H9 (cell line): ENCODE results near the gene DBH. TPM values are rescaled to one million over a fixed set of nuclear protein-coding genes. Genes with fewer than 3 reads are reported as not detected.
A peak's percentile ranks its signal among the peaks of the same experiment; 100 is the strongest.

Experiments
- DNase-seq: peaks from one replicate; pipeline ENCODE4 v3.0.0-alpha.2; 2017
- H2AFZ ChIP-seq: one replicate; pipeline ENCODE4 v1.6.1; 2013; ENCODE audit warnings: mild to moderate bottlenecking, low read length, control low read depth, moderate library complexity
- H2AK5ac ChIP-seq: 2 replicates; pipeline ENCODE4 v1.6.1; 2013; ENCODE audit warnings: low read length, control low read depth, mixed read lengths; ENCODE audit not compliant: insufficient read length
- H2BK120ac ChIP-seq: one replicate; pipeline ENCODE4 v1.6.1; 2013; ENCODE audit warnings: low read depth, mild to moderate bottlenecking, low read length, control low read depth, inconsistent platforms; ENCODE audit not compliant: poor library complexity, severe bottlenecking
- H2BK12ac ChIP-seq: 2 replicates; pipeline ENCODE4 v1.6.1; 2013; ENCODE audit warnings: low read length, control low read depth, mixed read lengths, low read depth; ENCODE audit not compliant: insufficient read length
- H2BK15ac ChIP-seq: 2 replicates; pipeline ENCODE4 v1.6.1; 2013; ENCODE audit warnings: low read depth, low read length, control low read depth
- H2BK20ac ChIP-seq: one replicate; pipeline ENCODE4 v1.6.1; 2013; ENCODE audit warnings: low read depth, mild to moderate bottlenecking, low read length, control low read depth, inconsistent platforms; ENCODE audit not compliant: poor library complexity, severe bottlenecking
- H2BK5ac ChIP-seq: 2 replicates; pipeline ENCODE4 v1.6.1; 2013; ENCODE audit warnings: low read length, control low read depth, mixed read lengths; ENCODE audit not compliant: insufficient read length
- H3K14ac ChIP-seq: 2 replicates; pipeline ENCODE4 v1.6.1; 2013; ENCODE audit warnings: low read length, control low read depth; ENCODE audit not compliant: insufficient read depth
- H3K18ac ChIP-seq: 2 replicates; pipeline ENCODE4 v1.6.1; 2013; ENCODE audit warnings: low read depth, mild to moderate bottlenecking, mixed read lengths, low read length, control low read depth; ENCODE audit not compliant: insufficient read length
- H3K23ac ChIP-seq: 2 replicates; pipeline ENCODE4 v1.6.1; 2013; ENCODE audit warnings: low read length, control low read depth, mixed read lengths, low read depth; ENCODE audit not compliant: insufficient read length
- H3K23me2 ChIP-seq: 2 replicates; pipeline ENCODE4 v1.6.1; 2013; ENCODE audit warnings: low read depth, mild to moderate bottlenecking, mixed read lengths, low read length, control low read depth; ENCODE audit not compliant: insufficient read length, poor library complexity, severe bottlenecking
- H3K27ac ChIP-seq: 2 replicates; pipeline ENCODE4 v1.5.1; 2013; ENCODE audit warnings: low read length, control low read depth, mixed read lengths, low read depth; ENCODE audit not compliant: insufficient read length
- H3K27me3 ChIP-seq: 2 replicates; pipeline ENCODE4 v1.6.1; 2013; ENCODE audit warnings: low read length, control low read depth, inconsistent platforms; ENCODE audit not compliant: insufficient read depth
- H3K4ac ChIP-seq: 2 replicates; pipeline ENCODE4 v1.6.1; 2013; ENCODE audit warnings: low read depth, mild to moderate bottlenecking, control low read depth, inconsistent platforms, low read length, moderate library complexity
- H3K4me1 ChIP-seq: 2 replicates; pipeline ENCODE4 v1.6.1; 2013; ENCODE audit warnings: low read length, control low read depth, inconsistent platforms; ENCODE audit not compliant: insufficient read depth
- H3K4me2 ChIP-seq: 2 replicates; pipeline ENCODE4 v1.6.1; 2013; ENCODE audit warnings: low read length, control low read depth, mixed read lengths; ENCODE audit not compliant: insufficient read length, insufficient read depth
- H3K56ac ChIP-seq: 2 replicates; pipeline ENCODE4 v1.6.1; 2013; ENCODE audit warnings: low read depth, mild to moderate bottlenecking, mixed read lengths, low read length, control low read depth; ENCODE audit not compliant: insufficient read length
- H3K79me1 ChIP-seq: 2 replicates; pipeline ENCODE4 v1.6.1; 2013; ENCODE audit warnings: low read depth, mild to moderate bottlenecking, moderate library complexity, low read length, control low read depth, inconsistent platforms; ENCODE audit not compliant: insufficient read depth, poor library complexity, severe bottlenecking
- H3K79me2 ChIP-seq: 2 replicates; pipeline ENCODE4 v1.6.1; 2013; ENCODE audit warnings: low read length, control low read depth, inconsistent platforms; ENCODE audit not compliant: insufficient read depth
- H3K9ac ChIP-seq: 2 replicates; pipeline ENCODE4 v1.6.1; 2013; ENCODE audit warnings: low read length, control low read depth, mixed read lengths; ENCODE audit not compliant: insufficient read length; ENCODE audit errors: extremely low read depth
- H3K9me3 ChIP-seq: one replicate; pipeline ENCODE4 v1.6.1; 2013; ENCODE audit warnings: low read depth, low read length, inconsistent platforms; ENCODE audit not compliant: control insufficient read depth
- H3T11ph ChIP-seq: one replicate; pipeline ENCODE4 v1.6.1; 2013; ENCODE audit warnings: mild to moderate bottlenecking, low read length, control low read depth, inconsistent platforms
- H4K20me1 ChIP-seq: one replicate; pipeline ENCODE4 v1.6.1; 2013; ENCODE audit not compliant: control insufficient read depth, insufficient read length, insufficient read depth
- H4K5ac ChIP-seq: 2 replicates; pipeline ENCODE4 v1.6.1; 2013; ENCODE audit warnings: low read depth, mild to moderate bottlenecking, mixed read lengths, low read length, control low read depth; ENCODE audit not compliant: insufficient read length
- H4K8ac ChIP-seq: replicated peaks from 2 replicates; pipeline ENCODE4 v1.6.1; 2013; ENCODE audit warnings: low read length, control low read depth, mixed read lengths, low read depth; ENCODE audit not compliant: insufficient read length
- H4K91ac ChIP-seq: 2 replicates; pipeline ENCODE4 v1.6.1; 2013; ENCODE audit warnings: low read depth, mild to moderate bottlenecking, moderate library complexity, mixed read lengths, low read length, control low read depth; ENCODE audit not compliant: insufficient read length
- H3K27ac Mint-ChIP-seq, 3 experiments: 2 replicates in 2 of 3; 3 replicates in 1 of 3; pipeline ENCODE4 v1.8.0; 2020 to 2021; ENCODE audit warnings: mixed read lengths in 3 of 3, mild to moderate bottlenecking in 1 of 3, moderate library complexity in 1 of 3
- H3K27me3 Mint-ChIP-seq: 2 replicates; pipeline ENCODE4 v1.8.0; 2021; ENCODE audit warnings: low read depth, mild to moderate bottlenecking, moderate library complexity, mixed read lengths
- H3K36me3 Mint-ChIP-seq, 3 experiments: 2 replicates in 2 of 3; 3 replicates in 1 of 3; pipeline ENCODE4 v1.8.0; 2020 to 2021; ENCODE audit warnings: low read depth in 3 of 3, mixed read lengths in 3 of 3; ENCODE audit not compliant: insufficient read depth in 1 of 3
- H3K4me1 Mint-ChIP-seq, 2 experiments: 2 replicates each; pipeline ENCODE4 v1.8.0; 2020; ENCODE audit warnings: mixed read lengths in 2 of 2
- H3K4me3 Mint-ChIP-seq, 2 experiments: 2 replicates in 1 of 2; 3 replicates in 1 of 2; pipeline ENCODE4 v1.8.0; 2020 to 2021; ENCODE audit warnings: mild to moderate bottlenecking in 2 of 2, mixed read lengths in 2 of 2, moderate library complexity in 1 of 2
- H3K9me3 Mint-ChIP-seq, 2 experiments: 2 replicates in 1 of 2; 3 replicates in 1 of 2; pipeline ENCODE4 v1.8.0; 2020; ENCODE audit warnings: mild to moderate bottlenecking in 2 of 2, mixed read lengths in 2 of 2, moderate library complexity in 1 of 2
- CTCF ChIP-seq: fragments of 200-600 bp; sonication (generic); conservative IDR thresholded peaks from 3 replicates; pipeline ENCODE4 v1.8.0; 2021; ENCODE audit warnings: antibody characterized with exemption, mild to moderate bottlenecking
- WGBS: extraction: QIAGEN DNeasy Blood & Tissue Kit; methylation state at CpG from one replicate; pipeline ENCODE4 v1.1.7; 2013; ENCODE audit warnings: missing lambda C conversion rate, low lambda C conversion rate, mixed read lengths; ENCODE audit not compliant: insufficient read length; ENCODE audit errors: extremely low coverage; 5-methylcytosine and 5-hydroxymethylcytosine counted together
- total RNA-seq: library from RNA; stranded (reverse); gene quantifications from 2 replicates; pipeline ENCODE4 v1.2.1, GENCODE V29; 2021

Gene DBH
- total RNA-seq, 1 experiment from 2014 or later: not detected

GRCh38 chr9:133691191-133691590, 55.0 kb downstream of the DBH start:
- Mint-ChIP-seq H3K27ac (peak overlapping the region in 2 of 3 experiments; percentile 70 to 78; a peak in 2 of 7 replicates), H3K36me3 (no peaks in the 10 kb centered on the region; a peak in 1 of 7 replicates), H3K4me3 (no peak overlapping the region), H3K9me3 (no peaks in the 10 kb centered on the region), H3K4me1 (peaks cover 3 to 8% of the 10 kb centered on the region in 2 experiments; a peak in 2 of 4 replicates), H3K27me3 (no peaks in the 10 kb centered on the region; the same call in 1 of the 2 replicates)
- Histone ChIP-seq H3K9ac (no peak overlapping the region), H3K23ac (no peak overlapping the region), H2BK15ac (no peak overlapping the region), H2AFZ (no peak overlapping the region), H3K14ac (no peak overlapping the region), H3K27ac (no peak overlapping the region), H2BK20ac (no peak overlapping the region), H2AK5ac (no peak overlapping the region), H3K4me2 (no peak overlapping the region), H3K27me3 (no peaks in the 10 kb centered on the region), H3K79me2 (no peaks in the 10 kb centered on the region), H3K4me1 (no peaks in the 10 kb centered on the region), H3T11ph (no peak overlapping the region), H3K79me1 (no peaks in the 10 kb centered on the region), H2BK120ac (no peak overlapping the region), H3K23me2 (peaks cover 5% of the 10 kb centered on the region), H2BK12ac (no peak overlapping the region), H4K5ac (no peak overlapping the region), H4K91ac (no peak overlapping the region), H3K4ac (no peak overlapping the region), H4K8ac (no peak overlapping the region), H4K20me1 (peaks cover 2% of the 10 kb centered on the region), H3K18ac (no peak overlapping the region), H3K56ac (no peak overlapping the region), H3K9me3 (no peaks in the 10 kb centered on the region), H2BK5ac (no peak overlapping the region)
- no peak for TF ChIP-seq CTCF
- DNase-seq: no peak
- no CpG with 5 or more reads among the region's 4 CpGs for WGBS
